HG02623 (cell line): ENCODE measurements around the gene GRPEL1.
A peak's percentile ranks its signal among the peaks of the same experiment; 100 is the strongest.
"Not testable (repeated sequence)": the region's sequence is repeated elsewhere in the genome, so short reads cannot be mapped to it uniquely, and the experiment has no call there.

ENCODE experiments used
- ATAC-seq: cut with Tn5 transposase; IDR thresholded peaks from one replicate; pipeline ENCODE4 v1.9.1; 2021; ENCODE audit warnings: moderate library complexity; ENCODE audit not compliant: unreplicated experiment

The GRPEL1 gene

DNA sequence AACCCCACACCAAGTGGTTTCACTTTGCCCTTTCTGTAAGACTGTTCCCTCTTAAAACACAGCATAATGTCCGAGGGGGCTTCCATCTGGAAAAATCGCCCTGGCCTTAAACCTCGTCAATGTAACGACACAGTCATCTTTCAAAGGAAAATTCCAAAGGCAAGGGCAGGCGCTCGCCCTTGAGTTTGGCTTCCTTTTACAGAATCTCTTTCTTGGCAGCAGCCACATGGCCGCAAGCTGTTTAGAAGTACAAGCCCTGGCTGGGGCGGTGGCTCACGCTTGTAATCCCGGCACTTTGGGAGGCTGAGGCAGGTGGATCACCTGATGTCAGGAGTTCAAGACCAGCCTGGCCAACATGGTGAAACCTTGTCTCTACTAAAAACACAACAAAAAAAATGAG, 27.1 kb upstream of the GRPEL1 start:
- no peak for ATAC-seq

GRCh38 chr4:7092026-7092425, 24.2 kb upstream of the GRPEL1 start:
- ATAC-seq = no peak

DNA sequence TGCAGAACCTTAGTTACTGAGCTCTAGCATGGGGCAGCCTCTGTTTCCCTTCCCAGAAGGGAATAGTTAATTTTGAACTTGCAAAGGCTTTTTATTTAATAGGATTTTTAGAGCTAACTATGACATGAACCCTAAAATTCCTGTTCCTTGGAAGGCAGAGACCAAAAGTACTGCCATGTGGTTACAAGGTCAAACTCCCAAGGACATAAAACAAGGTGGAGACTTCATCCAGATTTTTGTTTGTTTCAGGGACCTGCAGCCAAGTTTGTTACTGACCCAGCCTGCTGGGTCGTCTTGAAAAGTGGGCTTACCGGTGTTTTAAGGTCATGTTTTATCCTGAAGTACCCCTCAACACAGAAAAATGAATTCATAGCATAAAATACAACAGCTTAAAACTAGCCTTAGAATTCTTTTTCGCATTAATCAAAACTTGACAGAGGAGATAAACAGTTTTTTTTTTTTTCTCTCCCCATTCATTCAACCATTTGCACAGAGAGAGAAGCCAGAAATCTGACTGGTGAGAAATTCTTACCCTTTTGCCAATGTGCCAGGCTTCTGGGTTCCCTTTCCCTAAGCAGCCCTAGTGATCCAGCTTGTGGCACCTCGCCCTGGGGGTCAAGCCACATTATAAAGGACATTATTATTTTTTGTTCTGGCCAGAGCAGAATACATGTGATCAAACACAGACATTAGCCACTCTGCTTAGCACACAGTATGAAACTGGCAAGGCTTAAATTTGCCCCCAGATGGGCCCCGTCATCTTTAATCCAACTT, 21.5 kb upstream of the GRPEL1 start:
- ATAC-seq = no peak

DNA sequence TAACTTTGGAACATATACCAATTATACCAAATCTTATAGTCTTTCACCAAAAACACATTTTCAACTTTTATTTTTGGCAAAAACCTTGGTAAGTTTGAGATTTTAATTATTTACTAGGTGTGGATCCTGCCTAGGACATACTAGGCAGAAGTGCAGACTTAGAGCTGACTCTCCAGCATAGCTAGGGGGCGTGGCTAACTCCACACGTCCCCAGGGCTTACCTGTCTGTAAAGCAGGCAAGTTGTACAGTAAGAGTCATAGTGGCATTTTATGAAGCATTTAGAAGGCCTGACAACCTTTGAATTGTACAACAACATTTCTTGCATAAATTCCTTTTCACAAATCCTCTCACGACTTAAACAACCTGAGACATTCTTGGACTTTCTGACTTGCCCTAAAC, 19.2 kb upstream of the GRPEL1 start:
- ATAC-seq = no peak

GRCh38 chr4:7086384-7086783, 18.5 kb upstream of the GRPEL1 start:
- ATAC-seq = no peak

GRCh38 chr4:7084564-7084961, 16.7 kb upstream of the GRPEL1 start:
- not testable (repeated sequence) for ATAC-seq

DNA sequence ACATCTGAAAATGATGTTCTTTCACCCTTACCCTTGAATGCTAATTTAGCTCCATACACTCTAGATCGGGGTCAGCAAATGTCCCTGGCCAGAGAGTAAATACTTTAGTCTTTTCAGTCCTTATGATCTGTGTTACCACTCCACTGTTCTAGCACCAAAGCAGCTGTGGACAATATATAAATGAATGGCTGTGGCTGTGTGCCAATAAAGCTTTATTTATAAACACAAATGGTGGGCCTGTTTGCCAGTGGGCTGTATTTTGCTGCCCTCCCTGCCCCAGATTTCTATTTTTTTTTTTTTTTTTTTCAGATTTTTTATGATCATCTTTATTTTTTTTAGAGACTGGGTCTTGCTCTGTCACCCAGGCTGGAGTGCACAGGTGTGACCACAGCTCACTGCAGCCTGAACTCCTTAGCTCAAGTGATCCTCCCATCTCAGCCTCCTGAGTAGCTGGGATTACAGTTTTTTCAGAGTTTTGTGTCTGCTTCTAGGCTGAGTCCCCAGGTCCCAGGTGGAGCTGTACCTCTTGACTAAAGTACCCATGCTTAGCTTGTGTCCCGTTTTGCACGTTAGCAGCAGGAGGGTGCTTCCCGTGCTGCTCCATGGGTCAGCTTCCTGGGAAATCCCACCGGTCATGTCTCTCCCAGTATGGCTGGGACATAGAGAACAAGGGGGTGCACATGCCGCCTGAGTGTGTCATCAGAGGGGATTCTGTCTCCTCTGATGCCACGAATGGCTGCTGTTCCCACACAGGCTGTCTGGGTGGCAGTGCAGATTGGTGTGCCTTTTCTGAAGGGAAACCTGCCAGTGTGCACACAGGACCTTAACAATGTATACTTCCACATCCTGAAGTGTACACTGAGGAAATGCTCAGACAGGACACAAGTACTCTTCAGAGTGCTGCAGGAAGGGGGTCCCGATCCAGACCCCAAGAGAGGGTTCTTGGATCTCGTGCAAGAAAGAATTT, 16.0 kb upstream of the GRPEL1 start:
- ATAC-seq = no peak

DNA sequence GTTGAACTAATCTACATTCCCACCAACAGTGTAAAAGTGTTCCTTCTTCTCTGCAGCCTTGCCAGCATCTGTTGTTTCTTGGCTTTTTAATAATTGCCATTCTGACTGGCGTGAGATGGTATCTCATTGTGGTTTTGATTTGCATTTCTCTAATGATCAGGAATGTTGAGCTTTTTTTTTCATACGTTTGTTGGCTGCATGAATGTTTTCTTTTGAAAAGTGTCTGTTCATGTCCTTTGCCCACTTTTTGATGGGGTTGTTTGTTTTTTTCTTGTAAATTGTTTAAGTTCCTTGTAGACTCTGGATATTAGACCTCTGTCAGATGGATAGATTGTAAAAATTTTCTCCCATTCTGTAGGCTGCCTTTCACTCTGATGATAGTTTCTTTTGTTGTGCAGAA, 12.0 kb upstream of the GRPEL1 start:
- ATAC-seq = not testable (repeated sequence)

DNA sequence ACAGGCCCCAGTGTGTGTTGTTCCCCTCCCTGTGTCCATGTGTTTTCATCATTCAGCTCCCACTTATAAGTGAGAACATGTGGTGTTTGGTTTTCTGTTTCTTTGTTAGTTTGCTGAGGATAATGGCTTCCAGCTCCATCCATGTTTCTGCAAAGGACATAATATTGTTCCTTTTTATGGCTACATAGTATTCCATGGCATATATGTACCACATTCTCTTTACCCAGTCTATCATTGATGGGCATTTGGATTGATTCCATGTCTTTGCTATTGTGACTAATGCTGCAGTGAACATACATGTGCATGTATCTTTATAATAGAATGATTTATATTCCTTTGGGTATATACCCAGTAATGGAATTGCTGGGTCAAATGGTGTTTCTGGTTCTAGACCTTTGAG, 11.6 kb upstream of the GRPEL1 start:
- not testable (repeated sequence) for ATAC-seq

GRCh38 chr4:7078025-7078424, 10.2 kb upstream of the GRPEL1 start:
- no peak for ATAC-seq

DNA sequence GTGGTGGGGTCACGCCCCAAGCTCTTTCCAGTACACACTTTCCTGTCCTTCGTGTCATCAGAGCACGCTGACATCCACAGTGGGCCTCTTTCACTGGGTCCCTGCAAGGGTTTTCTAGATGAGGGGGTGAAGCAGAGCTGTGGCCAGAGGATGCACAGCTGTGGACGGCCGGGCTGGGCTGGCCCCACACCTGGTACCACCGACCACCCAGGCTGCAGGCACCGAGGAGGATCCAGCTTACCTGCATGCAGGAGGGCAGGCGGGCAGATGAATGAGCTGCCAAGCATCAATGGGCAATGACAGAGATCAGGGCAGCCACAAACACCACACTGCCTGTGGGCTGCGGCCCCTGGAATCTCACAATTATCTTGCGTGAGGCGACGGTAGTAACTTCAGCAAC, 9.5 kb upstream of the GRPEL1 start:
- ATAC-seq = no peak

DNA sequence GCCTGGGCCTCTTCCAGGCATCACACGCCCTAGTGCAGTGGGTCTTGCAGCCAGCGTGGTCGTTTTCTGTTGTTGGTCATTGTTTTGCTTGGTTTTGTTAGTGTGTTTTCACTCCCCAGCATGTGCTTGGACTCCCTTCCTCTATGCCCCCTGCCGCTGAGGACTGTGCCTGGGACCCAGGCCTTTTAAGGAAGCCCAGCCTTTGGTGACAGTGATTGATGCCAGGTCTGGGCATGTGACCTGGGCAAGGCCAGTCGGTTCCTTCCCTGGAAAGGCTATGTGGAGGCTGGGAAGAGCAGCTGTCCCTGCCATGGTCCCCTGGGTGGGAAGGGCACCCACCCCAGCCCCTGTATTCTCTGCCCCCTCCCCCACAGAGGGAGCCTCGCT, 8.8 kb upstream of the GRPEL1 start:
- ATAC-seq = no peak

- ATAC-seq = no peak
Measured at GRCh38 chr4:7075962-7076695, 8.3 kb upstream of the GRPEL1 start.

GRCh38 chr4:7074426-7074825, 6.6 kb upstream of the GRPEL1 start:
- no peak for ATAC-seq

DNA sequence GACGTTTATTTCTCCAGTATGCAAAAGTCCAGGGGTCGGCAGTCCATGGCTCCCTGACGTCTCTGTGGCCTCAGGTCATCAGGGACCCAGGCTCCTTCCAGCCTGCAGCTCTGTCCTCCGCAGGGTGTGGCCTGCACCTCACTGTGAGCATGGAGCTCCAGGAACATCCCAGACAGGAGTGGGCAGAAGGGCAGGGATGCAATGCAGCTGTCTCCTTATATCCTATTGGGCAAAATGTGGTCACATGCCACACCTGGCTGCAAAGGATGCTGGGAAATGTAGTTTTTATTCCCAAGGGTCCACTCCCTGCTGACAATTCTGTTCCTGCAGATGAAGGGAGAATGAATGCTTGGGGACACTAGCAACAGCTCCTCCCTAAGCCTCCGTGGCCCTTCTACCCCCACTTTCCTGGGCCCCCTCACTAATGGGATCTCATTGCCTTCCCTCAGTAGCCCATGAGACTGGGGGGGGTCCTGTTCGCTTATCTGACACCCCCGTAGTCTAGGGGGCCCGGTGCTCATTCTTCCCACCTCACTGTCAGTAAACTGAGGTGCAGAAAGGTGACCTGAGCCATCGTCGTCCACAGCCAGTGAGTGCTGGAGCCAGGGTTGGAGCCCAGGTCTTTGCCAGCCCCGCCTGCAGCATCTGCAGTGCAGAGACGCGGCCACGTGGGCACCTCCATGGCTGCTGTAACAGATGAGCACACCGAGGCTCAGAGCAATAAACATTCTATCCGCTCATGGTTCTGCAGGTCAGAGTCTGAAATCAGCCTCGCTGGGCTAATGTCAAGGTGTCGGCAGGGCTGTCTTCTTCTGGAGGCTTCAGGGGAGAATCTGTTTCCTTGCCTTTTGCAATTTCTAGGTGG, 5.9 kb upstream of the GRPEL1 start:
- ATAC-seq = no peak

GRCh38 chr4:7073059-7073458, 5.2 kb upstream of the GRPEL1 start:
- ATAC-seq = no peak

DNA sequence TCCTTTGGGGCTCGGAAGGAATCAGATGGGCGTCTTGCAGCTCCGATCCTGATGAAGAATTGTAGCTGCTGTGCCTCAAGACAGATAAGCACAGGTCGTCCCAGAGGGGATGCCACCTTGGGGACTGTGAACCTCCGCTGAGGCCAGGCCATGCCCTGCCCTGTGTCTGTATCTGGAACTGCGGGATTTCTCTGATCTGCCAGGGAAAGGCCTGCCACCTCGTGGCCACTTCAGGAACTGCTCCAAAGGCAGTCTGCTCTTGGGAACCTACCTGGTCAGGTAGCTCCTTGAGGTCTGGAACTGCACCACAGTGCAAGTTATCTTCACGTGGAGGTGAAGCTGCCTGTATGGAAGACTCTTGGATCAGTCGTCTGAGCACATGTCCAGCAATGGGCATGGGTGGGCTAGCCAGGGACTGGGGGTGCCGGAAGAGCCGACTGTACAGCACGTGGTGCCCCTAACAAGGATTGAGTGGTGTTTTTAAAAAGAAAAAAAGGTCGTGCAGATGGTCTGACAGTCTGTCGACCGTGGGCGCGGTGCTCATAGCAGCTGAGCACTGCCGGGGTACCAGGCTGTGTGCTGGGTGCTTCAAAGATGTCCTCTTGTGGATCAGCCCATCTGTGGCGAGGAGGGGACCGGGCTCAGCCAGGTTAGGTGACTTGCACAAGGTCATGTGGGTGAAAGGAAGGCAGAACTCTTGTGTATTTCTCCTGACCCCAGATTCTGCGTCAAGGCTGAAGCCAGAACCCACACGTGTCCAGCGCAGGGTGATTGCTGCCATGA, 3.1 kb upstream of the GRPEL1 start:
- ATAC-seq = no peak

GRCh38 chr4:7068883-7069282, 1.0 kb upstream of the GRPEL1 start:
- no peak for ATAC-seq

- ATAC-seq = peak; percentile 14
Measured at GRCh38 chr4:7068279-7068842, 497 bp upstream of the GRPEL1 start.
